Tibial artery (tissue), 4 donors: Measurements from ENCODE around the gene SLC35G3.
"Not testable (repeated sequence)": the region's sequence is repeated elsewhere in the genome, so short reads cannot be mapped to it uniquely, and the experiment has no call there.

Source experiments
- DNase-seq, 2 donors: peaks; one replicate each; pipeline ENCODE4 v3.0.0-alpha.2; 2019
- H3K27ac ChIP-seq, 2 donors: fragments of 200-600 bp; sonication (generic) in 1 of 2; 1 replicate in 1 of 2; 2 replicates in 1 of 2; pipeline ENCODE4 v1.5.1; 2018 to 2019; ENCODE audit warnings: mild to moderate bottlenecking in 1 of 2
- H3K27me3 ChIP-seq, 2 donors: fragments of 200-600 bp; sonication (generic) in 1 of 2; one replicate each; pipeline versions ENCODE4 v1.5.1 to v1.6.0; 2016 to 2019
- H3K36me3 ChIP-seq, 3 donors: fragments of 200-600 bp; sonication (generic) in 2 of 3; one replicate each; pipeline ENCODE4 v1.5.1; 2016 to 2019; ENCODE audit warnings: mild to moderate bottlenecking in 2 of 3
- H3K4me1 ChIP-seq, 4 donors: fragments of 200-600 bp; sonication (generic) in 2 of 4; 1 replicate in 3 of 4; 2 replicates in 1 of 4; pipeline ENCODE4 v1.5.1; 2016 to 2019
- H3K4me3 ChIP-seq, 2 donors: fragments of 200-600 bp; sonication (generic) in 1 of 2; 1 replicate in 1 of 2; 2 replicates in 1 of 2; pipeline ENCODE4 v1.5.1; 2018 to 2019; ENCODE audit warnings: mild to moderate bottlenecking in 2 of 2
- H3K9me3 ChIP-seq, 3 donors: fragments of 200-600 bp; sonication (generic) in 1 of 3; one replicate each; pipeline ENCODE4 v1.5.1; 2016 to 2019
- intact Hi-C: fragments of 100-400 bp; cut with DNase I; formaldehyde crosslinking; loops from one replicate; pipeline ENCODE4 v1.15.0; 2023; ENCODE audit warnings: low total_unique reads
- TF ChIP-seq, protein P1 (sequence below), 2 experiments: fragments of 200-600 bp in 1 of 2; fragments of 450-650 bp in 1 of 2; IDR thresholded peaks; one replicate each; pipeline ENCODE4 v1.5.1; 2017 to 2019; ENCODE audit warnings: antibody characterized with exemption in 2 of 2, mild to moderate bottlenecking in 1 of 2, moderate library complexity in 1 of 2

SLC35G3 gene

DNA sequence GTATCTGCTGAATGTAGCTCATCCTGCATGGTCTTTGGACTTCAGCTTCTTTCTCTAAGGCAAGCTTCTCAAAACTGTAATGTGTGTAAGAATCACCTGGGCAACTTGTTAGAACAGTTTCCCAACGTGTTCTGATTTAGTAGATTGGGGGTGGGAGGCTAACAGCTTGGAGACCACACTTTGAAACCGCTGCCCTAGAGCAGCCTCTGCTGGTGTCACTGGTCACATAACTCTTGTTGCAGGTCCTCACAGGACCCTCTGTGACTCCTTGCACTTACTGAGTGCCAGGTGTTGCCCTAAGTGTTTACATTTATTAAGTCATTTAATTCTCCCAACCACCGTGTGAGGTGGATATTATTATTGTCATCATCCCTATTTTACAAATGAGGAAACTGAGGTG, 9.9 kb downstream of the SLC35G3 start:
- Histone ChIP-seq H3K27ac (no peak overlapping the region), H3K36me3 (no peaks in the 10 kb centered on the region), H3K9me3 (no peaks in the 10 kb centered on the region), H3K4me3 (no peak overlapping the region), H3K4me1 (no peaks in the 10 kb centered on the region), H3K27me3 (peaks cover 0 to 3% of the 10 kb centered on the region in 2 donors)
- DNase-seq: no peak
- intact Hi-C loops: no loop called here
- TF ChIP-seq, protein P1, sequence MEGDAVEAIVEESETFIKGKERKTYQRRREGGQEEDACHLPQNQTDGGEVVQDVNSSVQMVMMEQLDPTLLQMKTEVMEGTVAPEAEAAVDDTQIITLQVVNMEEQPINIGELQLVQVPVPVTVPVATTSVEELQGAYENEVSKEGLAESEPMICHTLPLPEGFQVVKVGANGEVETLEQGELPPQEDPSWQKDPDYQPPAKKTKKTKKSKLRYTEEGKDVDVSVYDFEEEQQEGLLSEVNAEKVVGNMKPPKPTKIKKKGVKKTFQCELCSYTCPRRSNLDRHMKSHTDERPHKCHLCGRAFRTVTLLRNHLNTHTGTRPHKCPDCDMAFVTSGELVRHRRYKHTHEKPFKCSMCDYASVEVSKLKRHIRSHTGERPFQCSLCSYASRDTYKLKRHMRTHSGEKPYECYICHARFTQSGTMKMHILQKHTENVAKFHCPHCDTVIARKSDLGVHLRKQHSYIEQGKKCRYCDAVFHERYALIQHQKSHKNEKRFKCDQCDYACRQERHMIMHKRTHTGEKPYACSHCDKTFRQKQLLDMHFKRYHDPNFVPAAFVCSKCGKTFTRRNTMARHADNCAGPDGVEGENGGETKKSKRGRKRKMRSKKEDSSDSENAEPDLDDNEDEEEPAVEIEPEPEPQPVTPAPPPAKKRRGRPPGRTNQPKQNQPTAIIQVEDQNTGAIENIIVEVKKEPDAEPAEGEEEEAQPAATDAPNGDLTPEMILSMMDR (IDR thresholded peaks at IDR 0.05): no peak

DNA sequence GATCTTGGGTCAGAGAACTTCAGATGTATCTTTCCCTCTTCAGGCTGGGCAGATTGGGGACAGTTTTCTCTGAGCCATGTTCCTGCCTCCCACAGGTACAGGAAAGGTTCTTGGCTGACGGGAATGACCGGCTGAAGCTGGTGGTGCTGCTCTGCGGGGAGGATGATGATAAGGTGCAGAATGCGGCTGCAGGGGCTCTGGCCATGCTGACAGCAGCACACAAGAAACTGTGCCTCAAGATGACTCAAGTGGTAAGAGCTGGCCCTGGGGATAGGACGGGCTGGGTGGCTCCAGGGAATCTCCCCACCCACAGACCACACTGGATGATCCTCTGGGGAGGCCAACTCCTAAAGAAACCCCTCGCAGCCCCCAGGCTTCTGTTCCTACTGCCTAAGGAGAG, 10.9 kb downstream of the SLC35G3 start:
- intact Hi-C loops: no loop called here
- TF ChIP-seq, protein P1 (IDR thresholded peaks at IDR 0.05): no peak

GRCh38 chr17:35179379-35179778, 14.8 kb downstream of the SLC35G3 start:
- not testable (repeated sequence) for H3K27me3 ChIP-seq, H3K4me3 ChIP-seq, H3K4me1 ChIP-seq, H3K27ac ChIP-seq, DNase-seq, H3K9me3 ChIP-seq, H3K36me3 ChIP-seq
- intact Hi-C loops: loop anchor here (10.0 kb wide), 1 partner anchor 355 kb away; the partner anchor contains the start of gene SLFN12L

More for the DNA sequence above, 10.9 kb downstream of the SLC35G3 start:
- Histone ChIP-seq H3K4me3 (no peak overlapping the region), H3K27me3 (peaks cover 0 to 3% of the 10 kb centered on the region in 2 donors), H3K27ac (no peak overlapping the region), H3K9me3 (no peaks in the 10 kb centered on the region), H3K4me1 (no peaks in the 10 kb centered on the region), H3K36me3 (no peaks in the 10 kb centered on the region)
- no peak for DNase-seq

GRCh38 chr17:35176897-35177296, 17.3 kb downstream of the SLC35G3 start:
- Histone ChIP-seq H3K4me1 (no peaks in the 10 kb centered on the region), H3K27me3 (peaks cover 0 to 8% of the 10 kb centered on the region in 2 donors), H3K27ac (no peak overlapping the region), H3K36me3 (no peaks in the 10 kb centered on the region), H3K4me3 (no peak overlapping the region), H3K9me3 (no peaks in the 10 kb centered on the region)
- DNase-seq: no peak
- TF ChIP-seq, protein P1 (IDR thresholded peaks at IDR 0.05): no peak
- intact Hi-C loops: loop anchor here (10.0 kb wide), 1 partner anchor 358 kb away; the partner anchor contains the start of gene SLFN12L

DNA sequence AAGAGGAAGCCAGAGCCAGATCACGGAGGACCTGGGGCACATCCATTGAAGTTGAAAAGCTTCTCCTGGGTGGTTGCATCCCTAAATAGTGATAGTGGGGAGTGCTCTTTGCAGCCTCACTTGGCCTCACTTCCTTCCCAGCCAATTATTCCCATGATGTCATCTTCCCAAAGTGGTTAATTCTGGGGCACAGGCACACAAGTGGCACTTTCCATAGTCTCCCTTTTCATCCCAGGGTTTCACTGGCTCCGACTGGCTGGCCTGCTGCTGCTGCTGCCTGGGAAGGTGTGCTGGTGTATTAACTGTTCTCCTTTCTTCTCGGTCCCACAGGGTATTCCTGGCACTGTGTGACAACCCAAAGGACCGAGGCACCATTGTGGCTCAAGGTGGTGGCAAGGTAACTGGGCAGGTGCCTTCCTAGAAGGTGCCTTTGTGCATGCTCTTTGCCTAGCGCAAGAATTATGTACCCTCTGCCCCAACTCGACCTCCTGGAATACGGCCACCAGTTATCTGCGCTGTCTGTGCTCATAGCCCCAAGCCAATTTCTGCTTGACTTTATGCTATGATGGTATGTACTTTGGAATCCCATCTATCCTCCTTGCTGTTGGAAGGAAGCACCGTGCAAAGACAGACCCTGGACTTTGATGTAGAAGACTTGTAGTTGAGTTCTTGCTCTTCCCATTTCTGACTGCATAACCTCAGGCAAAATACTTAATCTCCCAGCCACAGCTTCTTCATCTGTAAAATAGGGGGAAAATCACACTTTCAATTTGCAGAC, 18.4 kb downstream of the SLC35G3 start:
- Histone ChIP-seq H3K36me3 (no peaks in the 10 kb centered on the region), H3K4me3 (no peak overlapping the region), H3K27me3 (peaks cover 0 to 10% of the 10 kb centered on the region in 2 donors), H3K27ac (no peak overlapping the region), H3K9me3 (no peaks in the 10 kb centered on the region), H3K4me1 (no peaks in the 10 kb centered on the region)
- intact Hi-C loops: loop anchor here (10.0 kb wide), 1 partner anchor 359 kb away; the partner anchor contains the start of gene SLFN12L
- no peak for DNase-seq
- TF ChIP-seq, protein P1 (IDR thresholded peaks at IDR 0.05): no peak

DNA sequence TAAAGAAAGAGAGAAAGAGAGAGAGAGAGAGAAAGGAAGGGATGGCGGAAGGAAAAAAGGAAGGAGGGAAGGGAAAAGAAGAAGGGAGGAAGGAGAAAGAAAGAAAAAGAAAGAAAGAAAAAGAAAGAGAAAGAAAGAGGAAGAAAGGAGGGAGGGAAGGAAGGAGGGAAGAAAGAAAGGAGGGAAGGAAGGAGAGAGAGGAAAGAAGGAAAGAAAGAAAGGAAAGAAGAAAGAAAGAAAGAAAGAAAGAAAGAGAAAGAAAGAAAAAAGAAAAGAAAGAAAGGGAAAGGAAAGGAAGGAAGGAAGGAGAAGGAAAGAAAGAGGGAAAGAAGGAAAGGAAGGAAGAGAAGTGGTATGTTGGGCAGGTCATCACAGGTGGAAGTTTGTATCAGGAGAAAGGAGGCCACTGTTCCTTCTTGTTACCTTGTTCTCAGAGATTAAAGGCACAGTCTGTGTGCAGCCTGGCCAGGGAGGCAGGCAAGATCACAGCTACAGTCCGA, 19.3 kb downstream of the SLC35G3 start:
- H3K4me1 ChIP-seq: no peaks in the 10 kb centered on the region
- intact Hi-C loops: loop anchor here (10.0 kb wide), 1 partner anchor 360 kb away; the partner anchor contains the start of gene SLFN12L
- no peaks in the 10 kb centered on the region for H3K36me3 ChIP-seq
- H3K27me3 ChIP-seq: peaks cover 0 to 10% of the 10 kb centered on the region in 2 donors
- TF ChIP-seq, protein P1 (IDR thresholded peaks at IDR 0.05): no peak
- H3K9me3 ChIP-seq: no peaks in the 10 kb centered on the region
- DNase-seq: no peak
- no peak overlapping the region for H3K4me3 ChIP-seq
- H3K27ac ChIP-seq: no peak overlapping the region

DNA sequence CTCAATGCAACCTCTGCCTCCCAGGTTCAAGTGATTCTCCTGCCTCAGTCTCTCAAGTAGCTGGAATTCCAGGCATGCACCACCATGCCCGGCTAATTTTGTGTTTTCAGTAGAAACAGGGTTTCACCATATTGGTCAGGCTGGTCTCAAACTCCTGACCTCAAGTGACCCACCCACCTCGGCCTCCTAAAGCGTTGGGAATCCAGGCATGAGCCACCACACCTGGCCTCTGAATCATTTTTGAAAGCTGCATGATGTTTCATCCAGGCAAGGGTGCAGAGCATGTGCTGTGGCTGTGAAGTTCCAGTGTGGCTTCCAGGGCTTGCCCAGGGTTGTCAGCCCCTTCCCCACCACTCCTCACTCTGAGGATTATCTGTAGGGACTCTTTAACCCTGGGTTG, 21.9 kb downstream of the SLC35G3 start:
- H3K4me3 ChIP-seq, H3K27ac ChIP-seq, H3K9me3 ChIP-seq, H3K4me1 ChIP-seq, DNase-seq, H3K36me3 ChIP-seq: not testable (repeated sequence)
- peaks cover 0 to 17% of the 10 kb centered on the region in 2 donors for H3K27me3 ChIP-seq
- intact Hi-C loops: loop anchor here (10.0 kb wide), 1 partner anchor 362 kb away; the partner anchor contains the start of gene SLFN12L
